Measurements from ENCODE around the gene KIF14. TPM values are rescaled to one million over a fixed set of nuclear protein-coding genes. Genes with fewer than 3 reads are reported as not detected.

KIF14 gene
- total RNA-seq, 1 experiment from 2014 or later = 39.7 TPM

- no peak for TF ChIP-seq CTCF (conservative IDR thresholded peaks at IDR 0.05; ENCODE audit: low read depth, low read length)
- TF ChIP-seq EZH2 (IDR thresholded peaks at IDR 0.05; ENCODE audit: borderline replicate concordance, low read depth, low read length, poor library complexity, severe bottlenecking) = no peak
- Histone ChIP-seq H3K4me3 (ENCODE audit: low read depth, low read length, poor library complexity, severe bottlenecking) (no peak overlapping the region), H3K9me3 (ENCODE audit: low read depth, low read length, poor library complexity, severe bottlenecking) (no peaks in the 10 kb centered on the region), H3K27me3 (replicated peaks; ENCODE audit: insufficient read depth, low read depth, low read length, poor library complexity) (no peaks in the 10 kb centered on the region), H3K27ac (ENCODE audit: low read depth, low read length, poor library complexity, severe bottlenecking) (no peak overlapping the region), H3K4me1 (ENCODE audit: insufficient read depth, low read length, poor library complexity, severe bottlenecking) (peaks cover 7% of the 10 kb centered on the region), H3K36me3 (ENCODE audit: insufficient read depth, low read length, poor library complexity, severe bottlenecking) (no peaks in the 10 kb centered on the region)
- no TSS peak for BruUV-seq (replicated peaks)
- no peak for DNase-seq (ENCODE audit: low spot score)
- intact Hi-C loops (cut with micrococcal nuclease; ENCODE audit: unreplicated experiment) = loop anchor here (5.0 to 10.0 kb wide), 2 partner anchors 205 to 412 kb away; no protein-coding TSS in a partner anchor
- ChIA-PET POLR2A (ENCODE audit: low non-redundant PET) (no interaction called here), CTCF (interaction anchor here (0.6 kb wide), 1 partner anchor 154 kb away, joined by 3 read pairs; no protein-coding TSS in a partner anchor)
Observed at GRCh38 chr1:200629876-200630514, 9.4 kb upstream of the KIF14 start.

GRCh38 chr1:200628223-200628881, 7.8 kb upstream of the KIF14 start:
- H3K27me3 ChIP-seq (replicated peaks; ENCODE audit: insufficient read depth, low read depth, low read length, poor library complexity) = no peaks in the 10 kb centered on the region
- DNase-seq (ENCODE audit: low spot score) = no peak
- POLR2A ChIA-PET (ENCODE audit: low non-redundant PET) = no interaction called here
- intact Hi-C loops (cut with micrococcal nuclease; ENCODE audit: unreplicated experiment) = loop anchor here (5.0 to 10.0 kb wide), 2 partner anchors 206 to 414 kb away; no protein-coding TSS in a partner anchor
- TF ChIP-seq EZH2 (IDR thresholded peaks at IDR 0.05; ENCODE audit: borderline replicate concordance, low read depth, low read length, poor library complexity, severe bottlenecking) (no peak), CTCF (conservative IDR thresholded peaks at IDR 0.05; ENCODE audit: low read depth, low read length) (no peak)
- no peaks in the 10 kb centered on the region for H3K9me3 ChIP-seq (ENCODE audit: low read depth, low read length, poor library complexity, severe bottlenecking)
- peaks cover 7% of the 10 kb centered on the region for H3K4me1 ChIP-seq (ENCODE audit: insufficient read depth, low read length, poor library complexity, severe bottlenecking)
- no peaks in the 10 kb centered on the region for H3K36me3 ChIP-seq (ENCODE audit: insufficient read depth, low read length, poor library complexity, severe bottlenecking)
- CTCF ChIA-PET = no interaction called here
- no peak overlapping the region for H3K4me3 ChIP-seq (ENCODE audit: low read depth, low read length, poor library complexity, severe bottlenecking)
- H3K27ac ChIP-seq (ENCODE audit: low read depth, low read length, poor library complexity, severe bottlenecking) = no peak overlapping the region
- BruUV-seq (replicated peaks) = no TSS peak

GRCh38 chr1:200627575-200628222, 7.1 kb upstream of the KIF14 start:
- no TSS peak for BruUV-seq (replicated peaks)
- ChIA-PET CTCF (no interaction called here), POLR2A (ENCODE audit: low non-redundant PET) (no interaction called here)
- Histone ChIP-seq H3K27me3 (replicated peaks; ENCODE audit: insufficient read depth, low read depth, low read length, poor library complexity) (no peaks in the 10 kb centered on the region), H3K36me3 (ENCODE audit: insufficient read depth, low read length, poor library complexity, severe bottlenecking) (no peaks in the 10 kb centered on the region), H3K9me3 (ENCODE audit: low read depth, low read length, poor library complexity, severe bottlenecking) (no peaks in the 10 kb centered on the region), H3K4me1 (ENCODE audit: insufficient read depth, low read length, poor library complexity, severe bottlenecking) (peaks cover 7% of the 10 kb centered on the region), H3K4me3 (ENCODE audit: low read depth, low read length, poor library complexity, severe bottlenecking) (no peak overlapping the region), H3K27ac (ENCODE audit: low read depth, low read length, poor library complexity, severe bottlenecking) (no peak overlapping the region)
- no peak for TF ChIP-seq CTCF (conservative IDR thresholded peaks at IDR 0.05; ENCODE audit: low read depth, low read length)
- TF ChIP-seq EZH2 (IDR thresholded peaks at IDR 0.05; ENCODE audit: borderline replicate concordance, low read depth, low read length, poor library complexity, severe bottlenecking) = no peak
- no peak for DNase-seq (ENCODE audit: low spot score)
- intact Hi-C loops (cut with micrococcal nuclease; ENCODE audit: unreplicated experiment) = loop anchor here (5.0 to 10.0 kb wide), 2 partner anchors 207 to 415 kb away; no protein-coding TSS in a partner anchor
